ENCODE results near the gene AMOTL2. TPM values are rescaled to one million over a fixed set of nuclear protein-coding genes. Genes with fewer than 3 reads are reported as not detected.

The AMOTL2 gene
- total RNA-seq, 1 donor, result 65.0 TPM

DNA sequence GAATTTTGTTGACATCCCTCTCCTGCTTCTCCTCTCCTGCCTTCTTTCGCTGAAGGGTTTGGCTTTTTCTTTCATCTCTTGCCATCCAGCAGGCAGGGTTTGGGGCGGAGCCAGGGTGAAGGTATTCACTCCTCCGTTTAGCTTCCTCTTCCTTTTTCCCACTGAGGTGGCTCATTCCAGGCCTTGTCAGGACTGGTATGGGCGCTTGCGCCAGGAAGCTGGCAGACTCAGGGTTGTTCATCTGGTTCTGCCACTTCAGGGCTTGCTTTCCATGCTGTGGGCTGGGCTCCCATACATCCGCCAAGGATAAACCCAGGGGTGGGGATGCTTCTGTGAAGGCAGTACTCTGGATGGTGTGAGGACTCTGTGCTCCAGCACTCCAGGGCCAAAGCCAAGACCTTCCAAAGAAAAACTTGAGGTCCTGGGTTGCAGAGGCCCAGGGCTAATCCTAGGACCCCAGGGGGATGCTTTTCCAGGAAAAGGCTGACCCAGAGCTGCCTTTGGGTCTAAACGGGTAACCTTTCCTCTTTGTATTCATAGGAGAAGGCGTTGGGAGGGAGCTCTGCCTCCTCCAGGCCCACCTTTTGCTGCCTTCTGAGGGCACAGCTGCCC lies 7.7 kb upstream of the AMOTL2 start:
- no peak for DNase-seq (ENCODE audit: low read depth)
- no peak overlapping the region for H3K4me3 ChIP-seq (ENCODE audit: low read depth, low read length)
- TF ChIP-seq, protein P1, sequence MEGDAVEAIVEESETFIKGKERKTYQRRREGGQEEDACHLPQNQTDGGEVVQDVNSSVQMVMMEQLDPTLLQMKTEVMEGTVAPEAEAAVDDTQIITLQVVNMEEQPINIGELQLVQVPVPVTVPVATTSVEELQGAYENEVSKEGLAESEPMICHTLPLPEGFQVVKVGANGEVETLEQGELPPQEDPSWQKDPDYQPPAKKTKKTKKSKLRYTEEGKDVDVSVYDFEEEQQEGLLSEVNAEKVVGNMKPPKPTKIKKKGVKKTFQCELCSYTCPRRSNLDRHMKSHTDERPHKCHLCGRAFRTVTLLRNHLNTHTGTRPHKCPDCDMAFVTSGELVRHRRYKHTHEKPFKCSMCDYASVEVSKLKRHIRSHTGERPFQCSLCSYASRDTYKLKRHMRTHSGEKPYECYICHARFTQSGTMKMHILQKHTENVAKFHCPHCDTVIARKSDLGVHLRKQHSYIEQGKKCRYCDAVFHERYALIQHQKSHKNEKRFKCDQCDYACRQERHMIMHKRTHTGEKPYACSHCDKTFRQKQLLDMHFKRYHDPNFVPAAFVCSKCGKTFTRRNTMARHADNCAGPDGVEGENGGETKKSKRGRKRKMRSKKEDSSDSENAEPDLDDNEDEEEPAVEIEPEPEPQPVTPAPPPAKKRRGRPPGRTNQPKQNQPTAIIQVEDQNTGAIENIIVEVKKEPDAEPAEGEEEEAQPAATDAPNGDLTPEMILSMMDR (IDR thresholded peaks at IDR 0.05; ENCODE audit: insufficient read depth, low read length), result no peak

DNA sequence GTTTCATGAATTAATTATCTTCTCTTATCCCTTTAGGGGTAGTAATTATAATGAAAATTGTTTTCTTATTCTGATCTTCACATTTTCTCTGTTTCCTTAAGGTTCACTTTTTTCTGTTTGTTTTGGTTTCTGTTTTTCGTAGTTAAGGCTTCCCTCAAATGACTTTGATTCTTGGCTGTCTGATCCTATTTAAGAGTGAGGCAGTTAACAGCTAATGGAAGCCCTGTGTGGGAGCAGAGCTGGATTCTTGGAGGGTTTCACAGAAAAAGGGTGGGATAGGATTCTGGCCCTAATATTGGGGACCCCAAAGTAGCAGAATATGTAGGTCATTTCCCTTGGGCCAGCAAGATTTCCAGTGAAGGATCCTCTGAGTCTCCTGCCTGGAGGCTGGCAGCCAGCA lies 6.8 kb upstream of the AMOTL2 start:
- TF ChIP-seq, protein P1 (IDR thresholded peaks at IDR 0.05; ENCODE audit: insufficient read depth, low read length), result no peak
- H3K4me3 ChIP-seq (ENCODE audit: low read depth, low read length), result no peak overlapping the region
- DNase-seq (ENCODE audit: low read depth), result no peak

DNA sequence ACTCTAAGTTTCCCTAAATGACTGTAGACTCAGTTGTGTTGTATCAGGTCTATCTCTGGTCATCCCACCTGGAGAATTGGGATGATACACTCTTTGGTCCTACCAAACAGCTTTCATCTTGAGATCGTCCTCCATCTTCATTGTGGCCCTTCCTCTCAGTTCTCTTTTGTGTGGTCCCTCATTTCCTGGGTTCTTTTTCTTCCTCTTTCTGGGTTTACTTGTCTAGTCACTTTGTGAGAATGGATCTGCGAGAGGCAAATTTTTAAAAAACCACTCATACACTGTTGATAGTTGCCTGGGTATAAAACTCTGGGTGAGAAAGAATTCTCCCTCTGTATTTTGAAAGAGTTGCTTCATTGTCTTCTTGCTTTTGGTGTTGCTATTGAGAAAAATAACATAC lies 6.0 kb upstream of the AMOTL2 start:
- DNase-seq (ENCODE audit: low read depth), result no peak
- H3K4me3 ChIP-seq (ENCODE audit: low read depth, low read length), result no peak overlapping the region
- TF ChIP-seq, protein P1 (IDR thresholded peaks at IDR 0.05; ENCODE audit: insufficient read depth, low read length), result no peak

DNA sequence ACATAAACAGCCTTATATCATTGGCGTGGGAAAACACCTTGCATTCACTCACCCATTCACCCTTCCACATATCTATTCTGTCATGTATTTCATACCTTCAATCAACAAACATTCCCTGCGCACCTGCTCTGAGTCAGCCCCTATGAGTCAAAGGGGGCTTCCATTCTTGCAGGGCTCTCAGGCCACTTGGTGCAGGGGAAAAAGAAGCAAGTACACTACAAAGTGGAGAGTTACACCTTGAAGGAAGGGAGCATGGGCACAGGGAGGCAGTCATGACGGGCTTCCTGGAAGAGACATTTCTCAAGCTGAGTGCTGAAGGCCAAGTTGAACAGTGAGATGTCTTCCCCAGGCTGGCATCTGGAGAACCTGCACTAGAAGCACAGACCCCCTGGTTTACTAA lies 4.6 kb upstream of the AMOTL2 start:
- no peak overlapping the region for H3K4me3 ChIP-seq (ENCODE audit: low read depth, low read length)
- TF ChIP-seq, protein P1 (IDR thresholded peaks at IDR 0.05; ENCODE audit: insufficient read depth, low read length), result no peak
- DNase-seq (ENCODE audit: low read depth), result no peak

DNA sequence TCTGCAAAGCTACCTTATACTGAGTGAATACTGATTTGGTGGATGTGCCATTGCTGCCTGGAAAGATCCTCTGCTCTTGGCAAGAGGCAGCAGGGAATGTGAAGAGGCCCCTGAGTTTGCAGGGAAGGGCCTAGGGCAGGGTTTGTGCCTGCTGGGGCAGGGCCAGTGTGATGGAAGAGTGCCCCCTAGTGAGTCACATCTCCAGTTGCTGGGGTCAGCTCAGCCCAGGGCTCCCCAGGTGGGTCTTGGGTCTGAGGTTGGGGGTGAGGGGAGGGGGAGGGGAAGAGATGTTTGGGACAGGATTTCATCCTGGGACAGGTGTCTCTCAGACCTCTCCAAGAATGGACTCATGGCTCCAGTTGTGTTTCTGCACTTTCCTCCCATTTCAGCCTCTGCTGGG lies 4.1 kb upstream of the AMOTL2 start:
- DNase-seq (ENCODE audit: low read depth), result peak; percentile 43
- TF ChIP-seq, protein P1 (IDR thresholded peaks at IDR 0.05; ENCODE audit: insufficient read depth, low read length), result peak; percentile 39
- H3K4me3 ChIP-seq (ENCODE audit: low read depth, low read length), result no peak overlapping the region

DNA sequence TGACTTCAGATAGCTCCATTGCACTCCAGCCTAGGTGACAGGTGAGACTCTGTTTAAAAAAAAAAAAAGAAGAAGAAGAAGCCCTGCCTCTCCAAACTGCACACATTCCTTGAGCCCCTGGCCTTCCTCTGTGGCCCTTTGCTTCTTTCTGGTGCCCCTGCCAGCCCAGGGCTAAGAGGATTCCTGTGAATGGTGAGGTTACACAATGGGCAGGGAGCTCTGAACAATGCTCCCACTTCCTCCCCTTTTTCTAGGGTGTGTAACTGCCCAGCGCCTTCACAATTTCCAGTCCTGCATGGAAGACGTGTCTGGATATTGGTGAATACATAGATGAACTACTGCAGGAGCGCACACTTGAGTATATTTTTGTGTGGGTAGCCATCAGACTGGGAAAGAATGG lies 3.6 kb upstream of the AMOTL2 start:
- H3K4me3 ChIP-seq (ENCODE audit: low read depth, low read length), result no peak overlapping the region
- no peak for DNase-seq (ENCODE audit: low read depth)
- TF ChIP-seq, protein P1 (IDR thresholded peaks at IDR 0.05; ENCODE audit: insufficient read depth, low read length), result no peak
